ENCODE measurements around the gene LDAF1. TPM values are rescaled to one million over a fixed set of nuclear protein-coding genes. Genes with fewer than 3 reads are reported as not detected.

LDAF1 gene
- total RNA-seq, 4 donors from 2014 or later, result 46.1 to 115 (median 84.5) TPM

- no peak for TF ChIP-seq CTCF (IDR thresholded peaks at IDR 0.05; ENCODE audit: low read depth)
Measured at GRCh38 chr16:21184834-21185233, 26.4 kb downstream of the LDAF1 start.

DNA sequence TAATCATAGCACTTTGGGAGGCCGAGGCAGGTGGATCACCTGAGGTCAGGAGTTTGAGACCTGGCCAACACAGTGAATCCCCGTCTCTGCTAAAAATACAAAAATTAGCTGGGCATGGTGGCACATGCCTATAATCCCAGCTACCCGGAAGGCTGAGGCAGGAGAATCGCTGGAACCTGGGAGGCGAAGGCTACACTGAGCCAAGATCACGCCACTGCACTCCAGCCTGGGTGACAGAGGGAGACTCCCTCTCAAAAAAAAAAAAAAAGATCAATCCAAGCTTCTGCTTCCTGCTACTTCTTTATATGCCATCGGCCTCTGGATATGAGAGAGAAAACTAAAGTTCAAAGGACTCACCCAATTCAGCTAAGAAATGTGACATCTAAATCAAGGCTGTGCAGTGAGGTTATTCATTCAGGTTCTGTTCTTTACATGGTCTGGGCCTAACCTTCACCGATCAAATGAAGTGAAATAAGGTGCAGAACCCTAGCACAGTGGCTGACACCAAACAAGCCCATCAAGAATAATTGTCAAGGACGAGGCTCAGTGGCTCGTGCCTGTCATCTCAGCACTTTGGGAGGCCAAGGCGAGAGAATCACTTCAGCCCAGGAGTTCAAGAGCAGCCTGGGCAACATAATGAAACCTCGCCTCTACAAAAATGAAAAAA, 27.3 kb downstream of the LDAF1 start:
- TF ChIP-seq CTCF (IDR thresholded peaks at IDR 0.05; ENCODE audit: low read depth), result no peak

DNA sequence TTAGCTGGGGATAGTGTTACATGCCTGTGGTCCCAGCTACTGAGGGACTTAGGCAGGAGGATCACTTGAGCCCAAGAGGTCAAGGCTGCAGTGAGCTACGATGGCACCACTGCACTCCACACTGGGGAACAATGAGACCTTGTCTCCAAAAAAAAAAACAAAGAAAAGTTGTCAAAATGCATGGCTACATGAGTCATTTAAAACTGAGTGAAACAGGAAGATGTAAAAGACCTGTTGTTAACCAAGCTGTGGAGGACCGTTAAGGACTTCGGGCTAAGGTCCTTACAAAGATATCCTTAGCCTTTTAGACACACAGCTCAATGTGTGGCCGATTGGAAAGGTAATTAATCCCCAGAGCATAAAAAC, 27.8 kb downstream of the LDAF1 start:
- no peak for TF ChIP-seq CTCF (IDR thresholded peaks at IDR 0.05; ENCODE audit: low read depth)

DNA sequence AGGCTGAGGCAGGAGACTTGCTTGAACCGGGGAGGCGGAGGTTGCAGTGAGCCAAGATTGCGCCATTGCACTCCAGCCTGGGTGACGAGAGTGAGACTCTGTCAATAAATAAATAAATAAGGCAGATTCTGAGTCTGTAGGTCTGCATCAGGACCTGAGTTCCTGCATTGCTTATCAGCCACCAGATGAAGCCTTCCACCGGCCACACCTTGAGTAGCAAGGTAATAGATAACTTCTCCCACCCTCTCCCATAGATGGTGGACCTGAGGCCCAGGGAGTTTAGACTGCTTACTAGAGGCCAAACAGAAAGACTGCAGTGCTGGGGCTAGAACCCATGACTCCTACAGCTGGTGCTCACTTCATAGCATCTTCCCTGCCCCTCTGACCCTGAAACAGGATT, 30.8 kb downstream of the LDAF1 start:
- no peak for TF ChIP-seq CTCF (IDR thresholded peaks at IDR 0.05; ENCODE audit: low read depth)

DNA sequence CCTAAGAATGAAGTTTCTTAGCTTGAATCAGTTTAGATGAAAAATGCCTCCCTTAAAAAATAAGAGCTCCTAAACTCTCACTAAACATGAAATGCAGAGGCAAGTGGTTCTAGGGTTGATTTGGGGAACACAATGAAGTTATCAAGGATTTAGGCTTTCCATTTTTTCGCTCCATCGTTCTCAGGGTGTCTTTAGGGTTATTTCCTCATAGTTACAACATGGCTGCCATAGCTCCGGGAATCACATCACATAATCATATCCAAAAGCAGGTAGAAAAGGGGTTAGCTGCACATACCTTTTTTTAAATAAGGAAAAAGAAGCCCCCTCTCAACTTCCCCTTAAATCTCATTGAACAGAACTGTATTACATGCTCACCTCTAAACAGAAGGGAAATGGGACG, 31.5 kb downstream of the LDAF1 start:
- no peak for TF ChIP-seq CTCF (IDR thresholded peaks at IDR 0.05; ENCODE audit: low read depth)

DNA sequence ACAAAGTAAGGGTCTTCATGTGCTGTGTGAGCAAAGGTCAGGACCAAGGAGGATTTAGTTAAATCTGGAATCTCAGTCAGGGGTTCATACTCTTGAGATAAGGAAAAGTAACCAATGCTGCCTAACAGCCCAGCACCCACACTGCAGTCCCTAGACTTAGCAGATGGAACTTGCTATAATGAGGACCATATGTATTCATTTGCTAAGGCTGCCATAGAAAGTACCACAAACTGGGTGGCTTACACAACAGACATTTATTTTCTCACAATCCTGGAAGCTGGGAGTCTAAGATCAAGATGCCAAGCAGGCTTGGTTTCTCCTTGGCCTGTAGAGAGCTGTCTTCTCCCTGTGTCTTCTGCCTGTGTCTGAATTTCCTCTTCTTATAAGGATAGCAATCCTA, 32.1 kb downstream of the LDAF1 start:
- no peak for TF ChIP-seq CTCF (IDR thresholded peaks at IDR 0.05; ENCODE audit: low read depth)

GRCh38 chr16:21192991-21193390, 34.5 kb downstream of the LDAF1 start:
- no peak for TF ChIP-seq CTCF (IDR thresholded peaks at IDR 0.05; ENCODE audit: low read depth)

All from subcutaneous adipose tissue (tissue), 4 donors.